Stimulated activated naive CD8-positive, alpha-beta T cell treated with anti-CD3 and anti-CD28 coated beads, Interleukin-15, amount 100 ng/mL, for 72 hours (primary cell): Measurements from ENCODE around the gene TBCA.
"Not testable (repeated sequence)": the region's sequence is repeated elsewhere in the genome, so short reads cannot be mapped to it uniquely, and the experiment has no call there.

Source experiments
- ATAC-seq: fragments of 150-1000 bp; cut with Tn5 transposase; 2 replicates; pipeline ENCODE4 v1.10.0; 2021; ENCODE audit warnings: mild to moderate bottlenecking, moderate library complexity
- DNase-seq, 2 donors: peaks; one replicate each; pipeline ENCODE4 v3.0.0; 2021 to 2022
- H3K27ac Mint-ChIP-seq, 2 donors: one replicate each; pipeline ENCODE4 v1.8.0; 2022; ENCODE audit warnings: mild to moderate bottlenecking in 2 of 2, mixed read lengths in 2 of 2, moderate library complexity in 2 of 2
- H3K27me3 Mint-ChIP-seq: one replicate; pipeline ENCODE4 v1.8.0; 2022; ENCODE audit warnings: mixed read lengths
- H3K4me1 Mint-ChIP-seq: one replicate; pipeline ENCODE4 v1.8.0; 2022; ENCODE audit warnings: mild to moderate bottlenecking, mixed read lengths
- H3K4me3 Mint-ChIP-seq, 2 donors: one replicate each; pipeline ENCODE4 v1.8.0; 2022; ENCODE audit warnings: mild to moderate bottlenecking in 2 of 2, mixed read lengths in 2 of 2, moderate library complexity in 1 of 2
- H3K9me3 Mint-ChIP-seq, 2 donors: one replicate each; pipeline ENCODE4 v1.8.0; 2022; ENCODE audit warnings: mixed read lengths in 2 of 2

Gene TBCA

DNA sequence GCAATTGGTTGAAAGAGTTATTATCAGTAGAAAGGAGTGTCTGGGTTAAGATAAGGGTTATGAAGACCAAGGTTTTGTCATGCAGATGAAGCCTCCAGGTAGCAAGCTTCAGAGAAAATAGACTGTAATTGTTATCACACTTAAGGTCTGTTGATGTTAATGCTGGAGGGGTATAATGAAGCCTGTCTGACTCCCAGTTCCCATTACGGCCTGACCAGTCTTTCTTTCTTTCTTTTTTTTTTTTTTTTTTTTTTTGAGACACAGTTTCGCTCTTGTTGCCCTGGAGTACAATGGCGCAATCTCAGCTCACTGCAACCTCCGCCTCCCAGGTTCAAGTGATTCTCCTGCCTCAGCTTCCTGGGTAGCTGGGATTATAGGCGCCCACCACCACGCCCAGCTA lies 25.2 kb downstream of the TBCA start:
- not testable (repeated sequence) for ATAC-seq, H3K27ac Mint-ChIP-seq

DNA sequence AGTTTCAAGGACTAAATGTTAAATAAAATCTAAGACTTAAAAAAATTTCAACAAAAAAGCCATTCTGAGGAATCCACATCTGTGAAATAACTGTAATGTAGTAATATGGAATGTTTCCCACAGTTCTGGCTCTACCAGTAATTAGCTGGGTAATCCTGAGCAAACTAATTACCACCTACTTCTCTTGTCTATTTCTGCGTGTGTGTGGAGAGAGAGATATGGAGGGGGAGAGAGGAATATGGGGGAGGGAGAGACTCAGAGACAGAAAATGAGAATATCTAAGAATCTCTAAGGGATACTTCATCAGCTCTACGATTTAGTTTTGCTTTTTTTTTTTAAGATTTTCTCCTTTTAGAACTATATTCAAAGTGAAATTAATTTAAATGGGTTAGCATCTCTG lies 28.0 kb downstream of the TBCA start:
- no peak for DNase-seq
- Mint-ChIP-seq H3K27ac (no peak overlapping the region), H3K4me3 (no peak overlapping the region), H3K27me3 (no peaks in the 10 kb centered on the region), H3K9me3 (no peaks in the 10 kb centered on the region), H3K4me1 (peaks cover 17% of the 10 kb centered on the region)
- ATAC-seq, result no peak

More for the DNA sequence above, 25.2 kb downstream of the TBCA start:
- H3K4me1 Mint-ChIP-seq, result peaks cover 21% of the 10 kb centered on the region
- not testable (repeated sequence) for H3K9me3 Mint-ChIP-seq, H3K27me3 Mint-ChIP-seq, DNase-seq, H3K4me3 Mint-ChIP-seq

DNA sequence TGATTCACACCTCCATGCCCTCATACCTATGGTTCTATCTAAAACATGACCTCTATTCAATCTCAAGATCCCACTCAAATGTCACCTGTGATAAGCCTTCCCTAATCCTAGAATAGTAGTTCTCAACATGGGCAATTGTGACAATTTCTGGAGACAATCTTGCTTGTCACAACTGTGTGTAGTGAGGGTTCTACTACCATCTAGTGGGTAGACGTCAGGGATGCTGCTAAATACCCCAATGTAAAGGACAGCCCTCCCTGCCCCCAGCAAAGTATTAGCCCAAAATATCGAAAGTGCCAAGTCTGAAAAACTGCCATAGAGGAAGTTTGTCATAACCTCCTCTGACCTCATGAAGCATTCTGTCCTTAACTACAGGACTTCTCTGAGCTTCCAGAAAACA lies 32.0 kb downstream of the TBCA start:
- DNase-seq (no peak), ATAC-seq (no peak)
- Mint-ChIP-seq H3K27me3 (no peaks in the 10 kb centered on the region), H3K27ac (no peak overlapping the region), H3K4me3 (no peak overlapping the region), H3K4me1 (no peaks in the 10 kb centered on the region), H3K9me3 (no peaks in the 10 kb centered on the region)

DNA sequence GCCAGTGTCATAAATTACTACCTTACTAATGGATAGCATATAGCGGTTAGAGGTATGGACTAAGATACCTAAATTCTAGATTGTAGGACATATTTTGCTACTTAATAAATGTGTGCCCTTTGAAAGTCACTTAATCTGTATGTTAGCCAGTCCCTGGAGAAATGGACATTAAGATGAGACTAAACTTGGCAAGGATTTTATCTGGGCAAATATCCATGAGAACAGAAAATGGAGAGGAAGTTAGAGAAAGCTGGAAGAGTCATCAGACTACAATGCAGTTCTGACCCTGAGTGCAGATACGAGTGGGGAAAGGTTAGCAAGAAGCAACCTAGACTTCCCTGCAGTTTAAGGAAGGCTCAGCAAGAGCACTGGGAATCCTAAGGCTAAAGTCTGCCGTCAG lies 33.0 kb downstream of the TBCA start:
- no peak for ATAC-seq
- DNase-seq, result no peak
- H3K27ac Mint-ChIP-seq, result no peak overlapping the region
- no peaks in the 10 kb centered on the region for H3K27me3 Mint-ChIP-seq
- H3K4me1 Mint-ChIP-seq, result no peaks in the 10 kb centered on the region
- no peak overlapping the region for H3K4me3 Mint-ChIP-seq
- H3K9me3 Mint-ChIP-seq, result no peaks in the 10 kb centered on the region

DNA sequence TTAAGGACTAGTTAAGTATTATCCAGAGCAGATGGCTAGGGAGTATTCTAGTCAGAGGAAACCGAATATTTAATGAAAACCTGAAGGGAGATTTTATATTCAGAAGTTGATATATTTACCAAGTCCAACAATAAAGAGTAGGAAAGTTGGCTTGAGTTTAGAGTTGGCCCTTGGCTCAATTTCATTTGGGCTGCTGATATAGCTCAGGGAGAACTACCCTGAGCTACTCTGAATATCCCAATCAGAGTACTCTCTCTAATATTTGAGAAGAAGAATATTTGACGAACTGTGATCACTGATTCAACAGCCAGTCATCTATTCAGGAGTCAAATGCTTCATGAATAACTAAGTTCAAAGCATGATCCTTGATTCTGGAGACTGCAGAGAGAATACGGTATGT lies 34.5 kb downstream of the TBCA start:
- no peak overlapping the region for H3K27ac Mint-ChIP-seq
- no peak overlapping the region for H3K4me3 Mint-ChIP-seq
- H3K9me3 Mint-ChIP-seq, result peaks cover 0 to 2% of the 10 kb centered on the region in 2 donors
- ATAC-seq (no peak), DNase-seq (no peak)
- no peaks in the 10 kb centered on the region for H3K4me1 Mint-ChIP-seq
- H3K27me3 Mint-ChIP-seq, result no peaks in the 10 kb centered on the region

DNA sequence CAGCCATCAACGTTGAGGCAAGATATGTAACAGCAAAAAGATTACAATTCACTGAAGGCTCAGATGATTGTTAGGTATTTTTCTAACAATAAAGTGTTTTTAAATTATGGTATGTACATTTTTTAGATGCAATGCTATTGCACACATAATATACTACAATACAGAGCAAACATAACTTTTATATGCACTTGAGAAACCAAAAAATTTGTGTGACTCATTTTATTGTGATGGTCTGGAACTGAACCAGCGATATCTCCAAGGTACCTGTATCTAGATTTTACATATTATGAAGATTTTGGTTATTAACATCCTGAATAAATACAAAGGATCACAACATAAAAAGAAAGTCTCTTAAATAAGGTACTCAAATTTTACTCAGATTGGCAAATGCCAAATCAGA lies 41.3 kb downstream of the TBCA start:
- H3K4me1 Mint-ChIP-seq, result peaks cover 7% of the 10 kb centered on the region
- no peak for ATAC-seq
- H3K9me3 Mint-ChIP-seq, result peaks cover 0 to 5% of the 10 kb centered on the region in 2 donors
- no peaks in the 10 kb centered on the region for H3K27me3 Mint-ChIP-seq
- no peak for DNase-seq
- H3K4me3 Mint-ChIP-seq, result no peak overlapping the region
- no peak overlapping the region for H3K27ac Mint-ChIP-seq

DNA sequence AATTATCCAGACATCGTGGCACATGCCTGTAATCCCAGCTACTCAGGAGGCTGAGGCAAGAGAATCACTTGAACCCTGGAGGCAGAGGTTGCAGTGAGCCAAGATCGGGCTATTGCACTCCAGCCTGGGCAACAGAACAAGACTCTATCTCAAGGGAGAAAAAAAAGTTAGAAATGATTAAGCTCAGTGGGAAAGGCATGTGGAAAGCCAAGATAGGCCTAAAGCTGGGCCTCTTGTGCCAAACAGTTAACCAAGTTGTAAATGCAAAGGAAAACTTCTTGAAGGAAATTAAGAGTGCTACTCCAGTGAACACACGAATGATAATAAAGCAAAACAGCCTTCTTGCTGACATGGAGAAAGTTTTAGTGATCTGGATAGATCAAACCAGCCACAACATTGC lies 43.0 kb downstream of the TBCA start:
- peaks cover 0 to 5% of the 10 kb centered on the region in 2 donors for H3K9me3 Mint-ChIP-seq
- H3K27ac Mint-ChIP-seq, result peak overlapping the region in 1 of 2 donors; percentile 22
- H3K4me3 Mint-ChIP-seq, result no peak overlapping the region
- DNase-seq (no peak), ATAC-seq (no peak)
- peaks cover 7% of the 10 kb centered on the region for H3K4me1 Mint-ChIP-seq
- H3K27me3 Mint-ChIP-seq, result no peaks in the 10 kb centered on the region

DNA sequence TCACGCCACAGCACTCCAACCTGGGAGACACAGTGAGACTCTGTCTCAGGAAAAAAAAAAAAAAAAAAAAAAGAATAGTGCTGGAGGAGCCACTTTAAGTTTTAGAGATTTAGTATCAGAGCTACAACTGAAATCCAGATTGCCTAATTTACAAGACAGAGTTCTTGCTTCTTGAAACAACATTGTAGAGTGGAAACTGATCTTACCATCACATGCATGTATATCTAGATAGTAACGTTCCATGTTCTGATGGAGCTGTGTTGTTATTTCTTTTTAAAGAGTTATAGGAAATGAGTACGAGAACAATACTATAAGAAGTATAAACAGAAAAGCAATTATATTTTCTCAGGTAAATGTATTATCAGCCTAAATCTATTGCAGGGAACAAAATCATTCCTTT lies 48.9 kb downstream of the TBCA start:
- ATAC-seq (no peak), DNase-seq (no peak)
- Mint-ChIP-seq H3K4me1 (no peaks in the 10 kb centered on the region), H3K27ac (no peak overlapping the region), H3K9me3 (no peaks in the 10 kb centered on the region), H3K4me3 (no peak overlapping the region), H3K27me3 (no peaks in the 10 kb centered on the region)

DNA sequence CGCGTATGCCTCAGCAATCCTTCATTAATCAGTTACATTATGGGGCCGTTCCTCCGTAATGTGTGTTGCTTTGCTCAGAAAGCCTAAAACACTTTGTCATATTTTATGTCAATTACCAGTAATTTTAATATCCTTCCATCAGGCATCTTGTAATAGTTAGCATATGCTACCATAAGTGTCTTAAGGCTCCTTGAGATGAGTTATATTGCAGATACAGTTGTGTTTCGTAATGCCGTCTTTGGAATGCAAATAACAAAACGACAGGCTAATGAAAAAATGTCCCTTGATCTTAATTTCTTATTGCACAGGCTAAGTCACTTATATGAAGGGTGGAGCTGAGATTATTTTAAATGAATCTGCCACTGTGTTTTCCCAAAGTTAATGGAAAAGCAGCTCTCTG lies 50.5 kb downstream of the TBCA start:
- Mint-ChIP-seq H3K27ac (no peak overlapping the region), H3K4me3 (no peak overlapping the region), H3K27me3 (no peaks in the 10 kb centered on the region), H3K4me1 (no peaks in the 10 kb centered on the region), H3K9me3 (no peaks in the 10 kb centered on the region)
- ATAC-seq (no peak), DNase-seq (no peak)

DNA sequence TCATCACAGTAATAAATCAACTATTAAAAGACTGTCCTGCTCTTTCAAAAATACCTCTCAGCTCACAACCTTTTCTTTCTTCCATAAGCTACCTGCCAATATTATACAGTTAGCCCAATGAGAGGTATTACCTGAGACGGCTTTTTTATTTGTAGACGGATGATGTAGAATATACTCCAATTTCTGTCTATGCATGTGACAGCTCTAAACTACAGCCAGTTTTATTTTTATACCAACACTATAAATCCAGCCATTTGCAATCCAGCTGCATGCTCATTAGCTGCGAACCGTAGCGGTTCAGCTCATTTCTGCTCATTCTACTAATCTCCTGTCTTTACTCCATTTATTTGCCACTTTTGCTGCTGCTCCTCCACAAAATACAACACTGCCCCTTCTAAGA lies 51.2 kb downstream of the TBCA start:
- no peak overlapping the region for H3K4me3 Mint-ChIP-seq
- DNase-seq (no peak), ATAC-seq (no peak)
- no peaks in the 10 kb centered on the region for H3K27me3 Mint-ChIP-seq
- no peak overlapping the region for H3K27ac Mint-ChIP-seq
- H3K4me1 Mint-ChIP-seq, result peaks cover 4% of the 10 kb centered on the region
- H3K9me3 Mint-ChIP-seq, result no peaks in the 10 kb centered on the region

DNA sequence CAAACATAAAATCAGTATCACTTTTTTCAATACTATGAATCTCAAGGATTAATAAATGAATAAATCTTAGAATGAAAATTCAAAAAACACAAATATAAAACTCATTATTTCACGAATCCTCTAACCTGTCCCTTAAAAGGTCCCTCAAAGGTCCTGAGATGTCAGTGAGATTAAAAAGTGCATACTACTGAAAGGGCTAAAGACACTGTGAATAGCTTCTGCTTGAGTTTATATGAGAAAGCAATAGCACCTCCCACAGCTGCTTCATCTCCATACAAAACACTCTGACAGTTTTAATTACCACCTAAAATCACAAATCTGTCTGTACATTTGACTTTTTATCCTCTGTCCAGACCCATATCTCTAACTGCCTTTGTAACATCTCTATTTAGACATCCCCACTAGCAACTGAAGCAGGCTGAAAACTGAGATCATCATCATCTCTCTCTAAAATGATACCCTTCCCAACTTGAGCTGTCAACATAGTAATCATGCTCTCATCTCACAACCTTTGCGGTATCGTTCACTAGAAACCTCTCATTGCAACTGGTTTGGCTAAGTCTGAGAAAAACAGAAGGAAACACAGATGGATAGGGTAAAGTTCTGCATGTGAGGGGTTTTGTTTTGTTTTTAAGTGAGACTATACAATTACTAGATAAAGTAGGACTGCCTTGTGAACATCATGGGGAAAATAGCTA lies 56.3 kb downstream of the TBCA start:
- H3K4me1 Mint-ChIP-seq, result peaks cover 20% of the 10 kb centered on the region
- ATAC-seq (no peak), DNase-seq (no peak)
- no peak overlapping the region for H3K4me3 Mint-ChIP-seq
- H3K9me3 Mint-ChIP-seq, result peaks cover 0 to 4% of the 10 kb centered on the region in 2 donors
- no peaks in the 10 kb centered on the region for H3K27me3 Mint-ChIP-seq
- H3K27ac Mint-ChIP-seq, result peak overlapping the region in 1 of 2 donors; percentile 43

DNA sequence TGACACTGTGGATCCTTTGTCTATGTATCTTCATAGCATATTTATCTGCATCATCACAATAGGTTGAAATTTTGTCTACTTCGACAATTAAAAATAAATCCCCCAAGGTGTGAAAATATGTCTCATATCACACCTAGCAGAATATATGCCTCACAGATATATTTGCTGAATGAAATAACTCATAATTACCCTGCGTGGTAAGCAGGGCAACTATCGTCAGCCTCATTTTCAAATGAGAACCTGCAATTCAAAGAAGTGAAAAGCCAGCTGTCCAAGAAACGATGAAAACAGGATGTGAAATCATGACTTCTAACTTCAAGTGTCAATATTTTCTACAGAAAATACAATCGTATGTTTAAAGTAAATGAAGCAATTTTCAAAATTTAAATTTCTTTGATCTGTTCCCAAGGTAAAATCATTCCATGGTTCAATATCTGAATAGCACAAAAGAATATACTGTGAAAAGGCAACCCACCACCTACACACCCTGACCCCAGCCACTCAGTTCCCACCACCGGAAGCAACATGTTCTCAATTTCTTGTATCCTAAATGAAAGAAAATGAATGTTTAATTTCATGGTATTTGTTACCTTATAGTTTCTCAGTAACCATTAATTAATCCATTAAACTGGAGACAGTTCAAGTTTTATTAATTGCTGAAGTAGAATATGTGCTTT lies 57.1 kb downstream of the TBCA start:
- no peak for DNase-seq
- Mint-ChIP-seq H3K4me1 (peaks cover 21% of the 10 kb centered on the region), H3K27ac (peak overlapping the region in 1 of 2 donors; percentile 24), H3K4me3 (peak overlapping the region in 1 of 2 donors; percentile 27), H3K9me3 (peaks cover 0 to 4% of the 10 kb centered on the region in 2 donors), H3K27me3 (no peaks in the 10 kb centered on the region)
- ATAC-seq, result peak; percentile 64

DNA sequence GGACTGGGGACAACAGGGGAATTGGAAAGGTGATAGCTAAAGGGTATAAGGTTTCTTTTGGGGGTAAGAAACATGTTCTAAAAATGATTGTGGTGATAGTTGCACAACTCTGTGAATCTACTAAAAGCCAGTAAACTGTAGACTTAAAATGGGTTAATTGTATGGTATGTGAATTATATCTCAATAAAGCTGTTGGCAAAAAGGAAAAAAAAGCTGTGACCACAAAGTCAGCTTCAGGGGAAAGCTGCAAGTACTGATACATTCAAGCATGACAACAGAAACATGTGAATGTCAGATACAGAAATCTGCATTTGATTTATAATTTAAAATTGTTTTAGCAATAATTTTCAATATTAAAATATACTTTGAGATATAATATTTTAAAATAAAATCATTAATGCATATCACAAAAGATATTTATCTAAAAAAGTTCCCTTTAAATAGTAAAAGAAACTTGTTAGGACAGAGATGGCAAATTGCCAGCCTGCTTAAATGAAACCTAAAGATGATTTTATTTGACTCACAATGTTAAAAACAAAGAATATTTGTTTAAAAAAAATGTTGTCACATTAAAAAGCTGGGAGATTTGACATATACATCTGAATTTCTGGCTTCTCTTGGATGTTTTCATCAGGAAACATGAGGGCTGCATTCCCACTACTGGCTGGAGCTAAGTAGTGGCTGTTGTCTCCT lies 66.0 kb downstream of the TBCA start:
- peaks cover 4% of the 10 kb centered on the region for H3K4me1 Mint-ChIP-seq
- DNase-seq (no peak), ATAC-seq (no peak)
- H3K27me3 Mint-ChIP-seq, result no peaks in the 10 kb centered on the region
- no peak overlapping the region for H3K4me3 Mint-ChIP-seq
- H3K27ac Mint-ChIP-seq, result no peak overlapping the region
- no peaks in the 10 kb centered on the region for H3K9me3 Mint-ChIP-seq

DNA sequence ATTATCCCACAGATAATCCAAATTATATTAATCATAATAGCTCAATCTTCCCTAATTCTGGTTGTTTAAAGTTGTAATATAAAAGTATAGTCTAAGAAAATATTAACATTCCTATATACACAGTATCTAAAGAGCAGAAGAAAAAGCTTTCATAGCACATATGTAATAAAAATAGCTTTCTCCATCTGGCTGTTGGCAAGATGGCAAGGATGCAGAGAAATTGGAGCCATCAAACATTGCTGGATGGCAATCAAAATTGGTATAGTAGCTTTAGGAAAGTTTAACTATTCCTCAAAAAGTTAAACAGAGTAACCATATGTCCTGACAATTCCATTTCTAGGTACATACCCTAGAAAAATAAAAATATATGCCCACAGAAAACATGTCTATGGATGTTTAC lies 66.8 kb downstream of the TBCA start:
- no peak for ATAC-seq
- DNase-seq, result no peak

DNA sequence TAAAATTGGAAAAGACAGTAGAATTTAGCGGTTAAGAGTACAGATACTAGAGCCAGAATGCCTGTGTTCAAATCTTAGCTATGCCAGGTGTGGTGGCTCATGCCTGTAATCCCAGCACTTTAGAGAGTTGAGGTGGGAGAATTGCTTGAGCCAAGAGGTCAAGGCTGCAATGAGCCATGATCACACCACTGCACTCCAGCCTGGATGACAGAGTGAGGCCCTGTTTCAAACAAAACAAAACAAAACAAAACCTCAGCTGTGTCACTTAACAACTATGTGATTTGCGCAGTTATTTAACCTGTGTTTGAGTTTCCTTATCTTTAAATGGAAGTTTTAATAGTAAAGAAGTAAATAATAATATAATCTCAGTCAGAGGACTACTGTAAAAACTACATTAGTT lies 68.3 kb downstream of the TBCA start:
- Mint-ChIP-seq H3K4me3 (no peak overlapping the region), H3K27me3 (no peaks in the 10 kb centered on the region), H3K4me1 (no peaks in the 10 kb centered on the region), H3K9me3 (peaks cover 0 to 7% of the 10 kb centered on the region in 2 donors), H3K27ac (no peak overlapping the region)
- DNase-seq (no peak), ATAC-seq (no peak)

More for the DNA sequence above, 66.8 kb downstream of the TBCA start:
- Mint-ChIP-seq H3K4me1 (no peaks in the 10 kb centered on the region), H3K27ac (no peak overlapping the region), H3K27me3 (no peaks in the 10 kb centered on the region), H3K4me3 (no peak overlapping the region), H3K9me3 (peaks cover 0 to 2% of the 10 kb centered on the region in 2 donors)

DNA sequence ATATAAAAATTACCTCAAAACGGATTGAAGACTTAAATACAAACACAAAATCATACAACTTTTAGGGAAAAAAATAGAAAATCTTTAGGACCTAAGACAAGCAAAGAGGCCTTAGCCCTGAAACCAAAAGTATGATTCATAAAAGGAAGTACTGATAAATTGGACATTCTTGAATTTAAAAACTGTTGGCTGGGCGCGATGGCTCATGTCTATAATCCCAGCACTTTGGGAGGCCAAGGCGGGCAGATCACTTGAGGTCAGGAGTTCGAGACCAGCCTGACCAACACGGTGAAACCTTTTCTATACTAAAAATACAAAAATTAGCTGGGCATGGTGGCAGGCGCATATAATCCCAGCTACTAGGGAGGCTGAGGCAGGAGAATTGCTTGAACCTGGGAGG lies 76.6 kb downstream of the TBCA start:
- not testable (repeated sequence) for H3K27ac Mint-ChIP-seq, ATAC-seq, H3K4me3 Mint-ChIP-seq, DNase-seq, H3K27me3 Mint-ChIP-seq, H3K9me3 Mint-ChIP-seq
- H3K4me1 Mint-ChIP-seq, result peaks cover 16% of the 10 kb centered on the region
